Naive B cell (primary cell): Measurements from ENCODE around the gene SEMA4D. TPM values are rescaled to one million over a fixed set of nuclear protein-coding genes. Genes with fewer than 3 reads are reported as not detected.
"Not testable (repeated sequence)": the region's sequence is repeated elsewhere in the genome, so short reads cannot be mapped to it uniquely, and the experiment has no call there.

ENCODE experiments used
- ATAC-seq, 2 donors: fragments of 150-1000 bp; cut with Tn5 transposase; 2 replicates each; pipeline ENCODE4 v1.10.0; 2021; ENCODE audit warnings: low read depth in 2 of 2, mild to moderate bottlenecking in 2 of 2, moderate library complexity in 2 of 2
- DNase-seq: peaks from one replicate; pipeline ENCODE4 v3.0.0; 2022
- H3K27ac Mint-ChIP-seq, 6 donors: one replicate each; pipeline ENCODE4 v1.8.0; 2020 to 2022; ENCODE audit warnings: mild to moderate bottlenecking in 6 of 6, mixed read lengths in 6 of 6, moderate library complexity in 5 of 6, inconsistent platforms in 2 of 6
- H3K27me3 Mint-ChIP-seq, 3 donors: one replicate each; pipeline ENCODE4 v1.8.0; 2021 to 2022; ENCODE audit warnings: mixed read lengths in 3 of 3, mild to moderate bottlenecking in 1 of 3
- H3K36me3 Mint-ChIP-seq, 2 donors: one replicate each; pipeline ENCODE4 v1.8.0; 2020 to 2022; ENCODE audit warnings: mixed read lengths in 2 of 2, inconsistent platforms in 1 of 2, mild to moderate bottlenecking in 1 of 2
- H3K4me1 Mint-ChIP-seq, 3 donors: one replicate each; pipeline ENCODE4 v1.8.0; 2020 to 2022; ENCODE audit warnings: mixed read lengths in 3 of 3, inconsistent platforms in 1 of 3, mild to moderate bottlenecking in 1 of 3, moderate library complexity in 1 of 3
- H3K4me3 Mint-ChIP-seq, 8 donors: one replicate each; pipeline ENCODE4 v1.8.0; 2020 to 2022; ENCODE audit warnings: mild to moderate bottlenecking in 8 of 8, mixed read lengths in 8 of 8, moderate library complexity in 8 of 8, inconsistent platforms in 2 of 8
- H3K9me3 Mint-ChIP-seq, 7 donors: one replicate each; pipeline ENCODE4 v1.8.0; 2020 to 2022; ENCODE audit warnings: mixed read lengths in 7 of 7, mild to moderate bottlenecking in 5 of 7, inconsistent platforms in 2 of 7, moderate library complexity in 1 of 7
- polyA plus RNA-seq, 6 donors: library from polyadenylated mRNA; unstranded; fragments of 300-500 nt; fragmentation: Illumina TruSeq; gene quantifications; one replicate each; pipeline ENCODE4 v1.2.3, GENCODE V29; 2021; ENCODE audit warnings: low read depth in 6 of 6

SEMA4D gene
- polyA plus RNA-seq, 6 donors from 2014 or later: 13.4 to 38.2 (median 21.5) TPM

DNA sequence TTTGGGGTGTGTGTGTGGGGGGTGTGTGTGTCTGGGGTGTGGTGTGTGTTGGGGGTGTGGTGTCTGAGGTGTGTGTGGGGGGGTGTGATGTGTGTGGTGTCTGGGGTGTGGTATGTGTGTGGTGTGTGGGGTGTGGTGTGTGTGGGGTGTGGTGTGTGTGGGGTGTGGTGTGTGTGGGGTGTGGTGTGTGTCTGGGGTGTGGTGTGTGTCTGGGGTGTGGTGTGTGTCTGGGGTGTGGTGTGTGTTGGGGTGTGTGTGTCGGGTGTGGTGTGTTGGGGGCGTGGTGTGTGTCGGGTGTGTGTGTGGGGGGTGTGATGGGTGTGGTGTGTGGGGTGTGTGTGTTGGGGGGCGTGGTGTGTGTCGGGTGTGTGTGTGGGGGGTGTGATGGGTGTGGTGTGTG lies 126.1 kb downstream of the SEMA4D start:
- H3K27ac Mint-ChIP-seq: peak overlapping the region in 1 of 6 donors; percentile 94
- H3K4me1 Mint-ChIP-seq: peaks cover 15 to 32% (median 27%) of the 10 kb centered on the region in 3 donors
- ATAC-seq, DNase-seq, H3K4me3 Mint-ChIP-seq, H3K27me3 Mint-ChIP-seq, H3K9me3 Mint-ChIP-seq, H3K36me3 Mint-ChIP-seq: not testable (repeated sequence)

DNA sequence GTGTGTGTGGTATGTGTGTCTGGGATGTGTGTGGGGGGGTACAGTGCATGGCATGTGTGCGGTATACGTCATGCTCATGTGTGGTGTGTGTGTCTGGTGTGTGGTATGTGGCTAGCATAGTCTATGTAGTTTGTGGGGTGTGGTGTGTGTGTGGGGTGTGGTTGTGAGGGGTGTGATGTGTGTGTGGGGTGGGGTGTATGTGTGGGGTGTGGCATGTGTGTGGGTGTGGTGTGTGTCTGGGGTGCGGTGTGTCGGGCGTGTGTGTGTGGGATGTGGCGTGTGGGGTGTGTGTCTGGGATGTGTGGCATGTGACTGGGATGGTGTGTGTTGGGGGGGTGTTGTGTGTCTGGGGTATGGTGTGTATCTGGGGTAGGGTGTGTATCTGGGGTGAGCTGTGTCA lies 127.3 kb downstream of the SEMA4D start:
- Mint-ChIP-seq H3K27me3 (no peaks in the 10 kb centered on the region), H3K9me3 (no peaks in the 10 kb centered on the region), H3K36me3 (no peaks in the 10 kb centered on the region), H3K4me3 (no peak overlapping the region), H3K4me1 (peaks cover 7 to 25% (median 18%) of the 10 kb centered on the region in 3 donors), H3K27ac (no peak overlapping the region)
- DNase-seq (no peak), ATAC-seq (no peak)

DNA sequence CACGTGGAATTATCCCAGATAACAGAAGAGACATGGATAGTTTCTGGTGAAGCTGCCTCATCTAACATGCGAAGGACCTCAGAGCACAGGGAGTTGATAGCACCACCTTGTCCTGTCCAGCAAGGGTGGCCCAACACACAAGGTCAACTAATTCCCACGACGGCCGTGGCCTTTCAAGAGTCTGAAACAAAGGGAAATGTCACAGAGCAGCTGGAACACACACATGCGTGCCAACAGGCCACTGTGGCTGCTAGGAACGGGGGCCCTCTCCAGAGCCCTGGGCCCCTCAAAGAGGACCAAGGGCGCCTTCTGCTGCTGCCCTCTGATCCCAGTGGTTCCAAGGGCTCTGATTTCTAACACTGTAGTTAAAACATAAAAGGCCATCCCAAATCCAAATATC lies 128.9 kb downstream of the SEMA4D start:
- peaks cover 4 to 14% (median 6%) of the 10 kb centered on the region in 3 donors for H3K4me1 Mint-ChIP-seq
- peak overlapping the region in 1 of 6 donors; percentile 33 for H3K27ac Mint-ChIP-seq
- H3K4me3 Mint-ChIP-seq: peak overlapping the region in 1 of 8 donors; percentile 9
- H3K9me3 Mint-ChIP-seq: no peaks in the 10 kb centered on the region
- DNase-seq (no peak), ATAC-seq (no peak)
- H3K27me3 Mint-ChIP-seq: no peaks in the 10 kb centered on the region
- H3K36me3 Mint-ChIP-seq: no peaks in the 10 kb centered on the region

DNA sequence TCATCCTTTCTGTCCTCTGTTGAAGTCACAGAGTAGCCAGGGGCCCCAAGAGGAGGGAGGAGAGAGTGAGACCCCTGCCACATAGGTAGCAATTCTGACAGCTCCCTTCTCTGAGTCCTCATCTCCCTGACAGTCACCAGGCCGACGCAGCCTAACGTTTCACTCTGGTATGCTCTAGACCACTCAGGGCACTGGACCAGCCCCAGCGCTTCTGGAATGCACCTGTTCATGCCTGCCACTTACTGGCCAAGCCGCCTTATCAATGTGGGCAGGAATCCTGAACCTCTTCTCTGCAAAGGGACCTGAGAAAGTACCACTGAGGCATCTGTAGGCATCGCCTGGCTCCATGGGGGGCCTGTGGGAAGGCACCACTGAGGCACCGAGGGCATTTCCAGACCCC lies 129.4 kb downstream of the SEMA4D start:
- Mint-ChIP-seq H3K9me3 (no peaks in the 10 kb centered on the region), H3K27ac (no peak overlapping the region), H3K27me3 (no peaks in the 10 kb centered on the region), H3K36me3 (no peaks in the 10 kb centered on the region), H3K4me1 (peaks cover 4 to 12% (median 6%) of the 10 kb centered on the region in 3 donors), H3K4me3 (peak overlapping the region in 2 of 8 donors; percentile 9 to 16)
- no peak for DNase-seq
- ATAC-seq: no peak

DNA sequence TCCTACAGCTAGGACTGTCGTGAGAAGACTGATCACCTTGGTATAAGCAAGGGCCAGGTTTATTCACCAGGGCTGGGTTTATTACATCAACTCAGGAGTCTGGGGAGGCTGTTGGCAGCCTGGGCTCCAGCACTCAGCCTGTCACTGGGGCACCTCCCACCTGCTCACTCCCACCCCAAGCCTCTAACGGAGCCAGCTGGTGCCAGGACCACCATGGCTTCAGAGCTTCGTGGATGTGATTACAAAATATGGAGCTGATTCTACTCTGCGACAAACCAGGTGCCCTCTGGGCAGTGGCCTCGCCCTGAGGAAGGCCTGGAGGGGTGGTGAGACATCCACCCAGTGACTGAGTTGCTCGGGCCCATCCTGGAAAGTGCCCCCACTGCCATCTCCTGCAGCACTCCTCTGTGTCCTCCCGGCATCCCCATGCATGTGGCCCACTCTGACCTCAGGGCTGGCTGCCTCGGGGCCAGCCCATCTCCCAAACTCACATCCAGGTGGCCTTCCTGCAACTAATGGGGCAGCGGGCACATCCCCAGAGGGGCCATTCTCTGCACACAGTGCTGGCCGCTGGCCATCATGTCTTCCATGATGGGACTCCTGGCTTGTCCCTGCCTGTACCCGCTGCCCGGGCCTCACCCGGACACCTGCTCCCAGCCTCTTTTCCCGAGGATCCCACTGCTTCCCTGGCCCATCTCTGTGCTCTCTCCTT lies 130.0 kb downstream of the SEMA4D start:
- Mint-ChIP-seq H3K27ac (peak overlapping the region in 2 of 6 donors; percentile 47 to 72), H3K36me3 (no peaks in the 10 kb centered on the region), H3K4me3 (no peak overlapping the region), H3K4me1 (peaks cover 0 to 6% (median 4%) of the 10 kb centered on the region in 3 donors), H3K27me3 (no peaks in the 10 kb centered on the region), H3K9me3 (no peaks in the 10 kb centered on the region)
- no peak for DNase-seq
- no peak for ATAC-seq

DNA sequence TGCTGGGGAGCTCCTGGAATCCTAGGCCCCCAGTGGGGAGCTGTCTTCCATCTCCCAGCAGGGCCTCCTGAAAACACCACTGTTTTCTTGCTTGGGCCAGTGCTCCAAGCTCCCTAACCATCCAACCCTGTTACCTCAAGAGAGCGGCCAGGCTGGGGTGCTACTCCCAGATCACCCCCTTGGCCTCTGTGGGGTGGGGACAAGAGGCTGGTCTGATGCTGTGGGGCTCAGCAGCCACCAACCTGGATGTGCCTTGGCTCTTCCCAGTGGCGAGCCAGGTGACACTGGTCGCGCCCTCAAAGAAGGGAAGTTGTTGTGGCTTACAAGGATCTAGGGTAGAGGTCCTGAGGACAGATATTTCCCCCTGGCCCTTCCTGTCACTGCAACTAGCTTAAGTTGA lies 130.6 kb downstream of the SEMA4D start:
- no peak for DNase-seq
- Mint-ChIP-seq H3K9me3 (no peaks in the 10 kb centered on the region), H3K4me3 (peak overlapping the region in 1 of 8 donors; percentile 9), H3K36me3 (no peaks in the 10 kb centered on the region), H3K27ac (no peak overlapping the region), H3K27me3 (no peaks in the 10 kb centered on the region), H3K4me1 (peaks cover 0 to 4% (median 1%) of the 10 kb centered on the region in 3 donors)
- no peak for ATAC-seq

DNA sequence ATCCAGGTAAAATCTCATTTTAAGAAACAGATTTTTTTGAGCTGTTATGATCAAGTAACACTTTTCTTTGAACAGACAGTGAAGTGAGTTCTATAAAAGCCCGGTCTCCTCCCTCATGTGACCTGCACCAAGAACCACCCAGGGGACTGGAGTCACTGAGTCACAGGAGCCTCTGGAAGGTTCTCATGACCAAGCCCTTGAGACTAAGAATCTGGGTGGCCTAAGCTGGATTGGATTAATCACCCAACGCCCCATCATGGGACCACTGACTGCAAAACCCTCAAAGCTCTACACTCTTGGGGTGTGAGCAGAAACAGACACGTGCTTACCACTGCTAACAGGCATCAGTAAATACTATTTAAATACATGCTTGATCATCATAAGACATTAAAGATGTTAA lies 131.2 kb downstream of the SEMA4D start:
- DNase-seq: no peak
- Mint-ChIP-seq H3K27me3 (no peaks in the 10 kb centered on the region), H3K36me3 (peaks cover 0 to 1% of the 10 kb centered on the region in 2 donors), H3K27ac (peak overlapping the region in 1 of 6 donors; percentile 78), H3K9me3 (no peaks in the 10 kb centered on the region), H3K4me3 (no peak overlapping the region), H3K4me1 (peaks cover 0 to 4% (median 0%) of the 10 kb centered on the region in 3 donors)
- ATAC-seq: no peak

DNA sequence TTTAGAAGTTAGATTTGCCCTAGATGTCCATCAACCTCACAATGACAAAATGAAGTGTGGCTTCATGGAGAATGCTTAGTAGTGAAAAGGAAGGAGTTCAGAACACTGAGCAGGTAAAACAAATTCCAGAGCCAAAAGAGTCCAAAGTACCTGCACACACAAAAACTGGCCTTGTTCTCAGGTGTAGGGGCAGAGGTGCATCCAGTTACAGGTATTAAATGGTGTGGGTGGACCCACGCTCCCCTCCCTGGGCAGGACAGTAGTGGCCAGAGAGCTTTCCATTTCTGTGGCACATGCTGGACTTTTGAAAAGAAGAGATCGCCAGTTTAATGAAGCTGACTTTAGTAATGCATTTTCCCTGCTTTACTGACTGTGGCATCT lies 132.4 kb downstream of the SEMA4D start:
- Mint-ChIP-seq H3K27me3 (no peaks in the 10 kb centered on the region), H3K36me3 (peaks cover 2 to 13% of the 10 kb centered on the region in 2 donors), H3K9me3 (no peaks in the 10 kb centered on the region), H3K4me1 (peaks cover 0 to 4% (median 0%) of the 10 kb centered on the region in 3 donors), H3K27ac (no peak overlapping the region), H3K4me3 (no peak overlapping the region)
- ATAC-seq: no peak
- no peak for DNase-seq

DNA sequence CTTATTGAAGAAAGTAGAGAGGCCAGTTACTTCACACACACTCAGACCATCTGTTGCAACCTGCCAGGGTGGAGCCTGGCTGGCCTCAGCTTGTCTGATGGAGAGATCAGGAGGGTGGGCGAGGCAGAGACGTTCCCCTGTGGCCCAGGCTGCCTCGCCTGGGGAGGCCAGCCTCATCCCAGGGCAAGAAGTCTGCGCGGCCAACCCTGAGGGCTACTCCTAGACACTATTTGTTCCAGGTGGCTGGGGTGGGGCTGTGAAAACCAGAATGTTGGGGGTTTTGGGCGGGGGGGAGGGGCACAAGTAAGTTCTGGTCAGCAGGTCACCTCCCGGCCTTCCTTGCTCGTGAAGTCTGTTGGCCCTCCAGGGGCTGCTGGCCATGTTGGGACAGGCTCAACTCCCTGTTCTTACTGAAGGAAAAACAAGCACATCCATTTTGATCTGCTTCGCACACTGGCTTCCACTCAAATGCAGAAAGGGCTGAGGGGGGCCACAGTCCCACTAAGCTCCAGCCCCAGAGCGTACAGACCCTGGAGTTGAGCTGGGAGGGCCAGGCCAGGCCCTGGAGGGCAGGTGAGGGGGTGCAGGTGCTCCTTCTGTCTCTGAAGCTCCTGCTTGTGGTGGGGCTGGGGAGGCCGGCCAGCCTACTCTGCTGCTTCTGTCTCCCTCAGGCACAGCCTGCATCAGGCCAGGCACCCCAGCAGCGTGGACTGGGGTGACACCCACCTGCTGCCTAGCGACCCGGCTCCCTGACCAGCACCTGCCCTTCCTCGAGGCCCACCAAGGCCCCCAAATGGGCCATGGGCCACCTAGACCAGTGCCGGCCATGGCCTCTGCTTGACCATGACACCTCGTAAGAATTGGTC lies 133.0 kb downstream of the SEMA4D start:
- Mint-ChIP-seq H3K4me3 (no peak overlapping the region), H3K36me3 (peaks cover 4 to 19% of the 10 kb centered on the region in 2 donors), H3K27me3 (no peaks in the 10 kb centered on the region), H3K4me1 (peaks cover 0 to 4% (median 0%) of the 10 kb centered on the region in 3 donors), H3K27ac (peak overlapping the region in 1 of 6 donors; percentile 15), H3K9me3 (no peaks in the 10 kb centered on the region)
- DNase-seq: no peak
- ATAC-seq: no peak

DNA sequence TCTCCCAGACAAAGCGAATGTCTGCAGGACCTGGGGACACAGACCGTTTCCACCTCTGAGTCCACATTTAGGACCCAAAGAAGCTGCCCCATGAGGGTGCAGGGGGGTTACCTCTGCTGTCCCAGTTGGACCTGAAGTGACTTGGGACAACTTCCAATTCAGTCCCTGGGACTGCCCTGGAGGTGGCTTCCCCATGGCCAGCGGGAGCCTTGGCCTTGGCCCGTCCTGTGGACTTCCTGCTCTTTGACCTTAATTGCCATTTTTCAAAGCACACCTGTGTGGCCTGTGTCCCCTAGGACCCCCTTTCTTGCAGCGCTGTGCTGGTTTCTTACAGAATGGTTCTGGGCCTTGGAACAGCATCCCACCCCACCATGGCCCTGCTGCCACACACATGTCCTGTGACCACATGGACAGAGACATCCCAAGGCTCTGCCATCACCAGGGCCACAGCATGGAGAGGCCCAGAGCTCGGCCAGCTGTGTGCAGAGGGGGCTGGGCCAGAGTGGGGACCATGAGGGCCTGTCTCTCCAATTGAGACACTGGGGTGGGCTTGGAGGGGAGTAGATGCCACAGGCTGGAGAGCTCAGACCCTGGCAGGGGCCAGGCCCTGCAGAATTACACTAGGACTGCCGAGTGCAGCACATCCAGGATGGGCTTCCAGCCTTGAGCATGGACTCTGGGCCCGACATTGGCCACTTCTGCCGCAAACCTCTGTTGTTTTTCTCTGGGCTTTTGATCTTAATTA lies 133.8 kb downstream of the SEMA4D start:
- Mint-ChIP-seq H3K36me3 (peaks cover 4 to 22% of the 10 kb centered on the region in 2 donors), H3K4me1 (peaks cover 0 to 4% (median 0%) of the 10 kb centered on the region in 3 donors), H3K27me3 (no peaks in the 10 kb centered on the region), H3K27ac (peak overlapping the region in 1 of 6 donors; percentile 15), H3K4me3 (no peak overlapping the region), H3K9me3 (no peaks in the 10 kb centered on the region)
- no peak for ATAC-seq
- no peak for DNase-seq

DNA sequence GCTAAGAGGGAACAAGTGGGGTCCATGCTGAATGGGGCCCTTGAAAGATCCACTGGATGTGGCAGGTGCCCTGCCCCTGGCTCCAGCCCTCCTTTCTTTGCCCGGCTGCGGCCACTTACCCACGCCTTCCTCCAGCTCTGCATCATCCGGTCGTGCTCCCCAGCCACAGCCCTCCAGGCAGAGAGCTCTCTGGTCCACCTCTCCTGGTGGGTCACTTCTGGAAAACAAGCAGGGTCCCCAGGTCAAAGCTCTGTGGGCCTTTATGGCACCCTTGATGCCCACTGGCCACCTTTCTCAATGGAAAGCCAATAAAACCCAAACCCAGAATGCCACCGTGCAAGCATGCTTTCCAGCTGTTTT lies 134.6 kb downstream of the SEMA4D start:
- DNase-seq: no peak
- H3K27me3 Mint-ChIP-seq: no peaks in the 10 kb centered on the region
- peak overlapping the region in 2 of 6 donors; percentile 69 to 82 for H3K27ac Mint-ChIP-seq
- ATAC-seq: no peak
- no peak overlapping the region for H3K4me3 Mint-ChIP-seq
- peaks cover 10 to 22% of the 10 kb centered on the region in 2 donors for H3K36me3 Mint-ChIP-seq
- peaks cover 0 to 4% (median 0%) of the 10 kb centered on the region in 3 donors for H3K4me1 Mint-ChIP-seq
- no peaks in the 10 kb centered on the region for H3K9me3 Mint-ChIP-seq

DNA sequence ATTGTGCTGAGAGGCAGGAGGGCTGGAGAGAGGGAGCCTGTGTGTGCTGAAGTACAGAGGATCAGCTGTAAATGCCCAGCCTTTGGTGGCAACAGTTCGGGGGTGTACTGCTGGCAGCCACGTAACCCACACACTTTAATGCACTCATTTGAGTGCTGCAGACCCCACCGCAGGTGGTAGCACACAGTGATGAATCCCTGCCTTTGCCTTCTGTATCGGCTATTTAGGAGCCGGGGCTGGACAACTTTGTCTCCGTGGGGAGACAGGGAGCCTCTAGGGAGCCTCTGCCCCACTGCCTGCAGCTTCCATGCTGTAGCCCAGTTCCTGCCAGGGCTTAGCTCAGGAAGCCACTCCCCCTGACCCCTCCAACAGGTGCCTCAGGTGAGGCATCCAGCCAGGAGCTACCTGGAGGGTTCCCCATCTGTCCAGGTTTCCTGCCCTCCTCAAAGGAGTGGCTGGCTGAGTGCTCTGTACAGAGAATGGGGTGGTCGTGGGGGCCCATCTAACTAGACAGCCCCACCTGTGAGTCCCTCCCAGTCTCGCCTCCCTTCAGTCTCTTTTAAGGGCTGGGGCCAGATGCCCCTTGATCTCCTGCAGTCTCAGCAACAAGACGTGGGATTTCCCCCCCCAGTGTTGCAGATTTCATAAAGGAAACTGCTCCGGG lies 135.1 kb downstream of the SEMA4D start:
- peaks cover 0 to 4% (median 0%) of the 10 kb centered on the region in 3 donors for H3K4me1 Mint-ChIP-seq
- H3K9me3 Mint-ChIP-seq: no peaks in the 10 kb centered on the region
- no peak overlapping the region for H3K4me3 Mint-ChIP-seq
- ATAC-seq: no peak
- peak overlapping the region in 3 of 6 donors; percentile 19 to 82 (median 69) for H3K27ac Mint-ChIP-seq
- no peak for DNase-seq
- H3K36me3 Mint-ChIP-seq: peaks cover 10 to 22% of the 10 kb centered on the region in 2 donors
- H3K27me3 Mint-ChIP-seq: no peaks in the 10 kb centered on the region
